ENCODE measurements around the gene MAEL. TPM values are rescaled to one million over a fixed set of nuclear protein-coding genes. Genes with fewer than 3 reads are reported as not detected.

Gene MAEL
- total RNA-seq, 4 donors from 2014 or later, result 0.69 TPM; not detected in 3

GRCh38 chr1:166999500-167000055, 10.5 kb downstream of the MAEL start:
- no peak overlapping the region for H3K4me3 ChIP-seq
- DNase-seq, result no peak
- no peak overlapping the region for H3K27ac ChIP-seq
- intact Hi-C loops (cut with DNase I; ENCODE audit: low total_unique reads), result no loop called here
- no peaks in the 10 kb centered on the region for H3K4me1 ChIP-seq
- TF ChIP-seq CTCF (IDR thresholded peaks at IDR 0.05) (no peak), POLR2A (IDR thresholded peaks at IDR 0.05) (no peak)
- no peaks in the 10 kb centered on the region for H3K36me3 ChIP-seq
- no peaks in the 10 kb centered on the region for H3K27me3 ChIP-seq
- no peaks in the 10 kb centered on the region for H3K9me3 ChIP-seq

GRCh38 chr1:167000546-167000945, 11.5 kb downstream of the MAEL start:
- Histone ChIP-seq H3K27me3 (no peaks in the 10 kb centered on the region), H3K27ac (no peak overlapping the region), H3K36me3 (no peaks in the 10 kb centered on the region), H3K9me3 (no peaks in the 10 kb centered on the region), H3K4me1 (no peaks in the 10 kb centered on the region), H3K4me3 (no peak overlapping the region)
- TF ChIP-seq POLR2A (IDR thresholded peaks at IDR 0.05), result no peak
- no peak for TF ChIP-seq CTCF (IDR thresholded peaks at IDR 0.05)
- DNase-seq, result no peak
- intact Hi-C loops (cut with DNase I; ENCODE audit: low total_unique reads), result no loop called here

- DNase-seq, result no peak
- H3K36me3 ChIP-seq, result no peaks in the 10 kb centered on the region
- TF ChIP-seq CTCF (IDR thresholded peaks at IDR 0.05) (no peak), POLR2A (IDR thresholded peaks at IDR 0.05) (no peak)
- H3K4me3 ChIP-seq, result no peak overlapping the region
- intact Hi-C loops (cut with DNase I; ENCODE audit: low total_unique reads), result no loop called here
- H3K27ac ChIP-seq, result no peak overlapping the region
- H3K4me1 ChIP-seq, result no peaks in the 10 kb centered on the region
- no peaks in the 10 kb centered on the region for H3K27me3 ChIP-seq
- no peaks in the 10 kb centered on the region for H3K9me3 ChIP-seq
These were observed 13.3 kb downstream of the MAEL start for GRCh38 chr1:167002354-167002753.

- Histone ChIP-seq H3K9me3 (no peaks in the 10 kb centered on the region), H3K27me3 (no peaks in the 10 kb centered on the region), H3K36me3 (no peaks in the 10 kb centered on the region), H3K4me1 (no peaks in the 10 kb centered on the region), H3K4me3 (no peak overlapping the region), H3K27ac (no peak overlapping the region)
- no peak for DNase-seq
- no peak for TF ChIP-seq CTCF (IDR thresholded peaks at IDR 0.05)
- no peak for TF ChIP-seq POLR2A (IDR thresholded peaks at IDR 0.05)
- intact Hi-C loops (cut with DNase I; ENCODE audit: low total_unique reads), result no loop called here
These were observed 14.6 kb downstream of the MAEL start for GRCh38 chr1:167003711-167004110.

GRCh38 chr1:167011560-167012191, 22.6 kb downstream of the MAEL start:
- Histone ChIP-seq H3K36me3 (no peaks in the 10 kb centered on the region), H3K27ac (no peak overlapping the region), H3K9me3 (no peaks in the 10 kb centered on the region), H3K4me3 (no peak overlapping the region), H3K27me3 (no peaks in the 10 kb centered on the region), H3K4me1 (no peaks in the 10 kb centered on the region)
- intact Hi-C loops (cut with DNase I; ENCODE audit: low total_unique reads), result no loop called here
- TF ChIP-seq CTCF (IDR thresholded peaks at IDR 0.05), result no peak
- TF ChIP-seq POLR2A (IDR thresholded peaks at IDR 0.05), result no peak
- no peak for DNase-seq
